ENCODE data around the gene ATRNL1.

Gene ATRNL1

DNA sequence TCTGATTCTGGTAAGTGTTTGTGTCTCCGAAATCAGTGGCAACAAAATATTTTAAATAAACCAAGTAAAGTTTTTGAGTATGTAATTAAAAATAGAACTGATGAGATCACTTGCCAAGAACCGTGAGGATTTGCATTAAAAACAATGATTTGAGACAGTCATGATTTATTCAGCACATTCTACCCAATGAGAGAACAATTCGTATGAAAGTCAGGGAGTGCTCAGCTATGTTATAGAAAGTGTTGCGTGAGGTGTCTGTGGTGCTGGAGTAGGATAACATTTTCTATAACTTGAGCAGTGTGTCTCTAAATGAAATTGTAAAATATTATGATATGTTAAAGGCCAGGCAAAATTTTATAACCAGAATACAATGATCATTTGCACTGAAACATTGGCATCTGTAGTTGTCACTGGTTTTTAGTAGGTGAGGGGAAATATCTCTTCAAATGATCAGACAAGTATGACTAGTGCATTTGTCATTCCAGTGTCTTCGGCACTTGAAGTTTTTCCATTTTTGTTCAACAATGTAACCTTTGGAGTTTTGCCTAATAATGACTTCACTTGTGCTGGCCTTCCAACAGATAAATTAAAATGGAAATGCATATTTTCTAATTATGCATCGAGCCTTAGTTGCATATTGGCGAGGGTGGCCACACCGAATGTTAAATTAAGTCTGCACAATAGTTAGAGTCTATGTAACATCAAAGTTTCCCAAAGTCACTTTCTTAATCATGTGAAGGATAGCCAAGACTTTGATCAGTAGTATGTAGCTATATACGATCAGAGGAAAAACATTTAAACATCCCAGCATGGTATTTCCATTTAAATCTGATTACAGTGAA is 844.0 kb downstream of the ATRNL1 start:
- in situ Hi-C loops (cut with MboI; ENCODE audit: low sequenced_read_pairs): no loop called here

DNA sequence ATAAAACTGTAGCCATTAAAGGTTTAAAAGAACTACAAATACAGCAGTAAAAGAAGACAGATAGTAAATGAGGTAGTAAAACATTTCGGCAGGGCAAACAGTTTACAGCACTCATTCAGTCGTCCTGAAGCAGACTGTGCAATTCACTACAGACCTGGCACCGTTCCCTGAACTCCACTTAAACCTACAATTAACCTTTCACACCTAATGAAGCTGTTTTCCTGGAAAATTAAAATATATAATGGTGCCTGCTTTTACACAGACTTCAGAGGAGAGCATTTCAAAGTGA is 844.5 kb downstream of the ATRNL1 start:
- in situ Hi-C loops (cut with MboI; ENCODE audit: low sequenced_read_pairs): no loop called here

DNA sequence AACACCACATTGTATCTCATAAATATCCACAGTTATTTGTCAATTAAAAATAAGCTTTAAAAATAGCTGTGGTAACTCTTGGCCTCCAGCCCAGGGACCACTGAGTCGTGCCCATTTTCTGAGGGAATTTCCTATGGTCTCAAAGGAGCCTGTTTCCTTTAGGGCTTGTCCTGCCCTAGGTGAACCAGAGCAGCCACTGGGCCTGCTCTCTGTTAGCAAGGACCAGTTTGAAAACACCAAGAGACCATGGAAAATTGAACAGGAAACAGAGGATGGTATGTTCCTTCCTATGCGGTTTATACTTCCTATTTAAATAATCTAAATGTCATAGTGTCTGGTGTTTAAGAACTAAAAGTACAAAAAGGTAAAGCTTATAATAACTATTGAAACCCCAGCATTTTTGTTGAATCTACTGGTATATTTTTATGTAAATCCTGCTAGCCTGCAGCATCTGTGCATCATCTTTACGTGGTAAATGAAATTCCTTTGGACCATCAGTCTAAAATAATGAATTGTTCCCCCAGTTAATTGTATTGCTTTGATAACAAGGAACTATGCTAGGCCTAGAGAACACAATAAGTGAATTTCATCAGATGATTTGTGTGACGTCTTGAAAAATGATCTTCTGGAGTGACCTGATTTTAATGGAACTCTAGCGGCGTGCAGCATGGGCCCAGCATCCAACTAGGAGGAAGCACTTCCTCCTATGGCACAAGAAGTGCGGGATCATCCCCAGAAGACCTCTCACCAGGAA is 846.1 kb downstream of the ATRNL1 start:
- in situ Hi-C loops (cut with MboI; ENCODE audit: low sequenced_read_pairs): no loop called here

DNA sequence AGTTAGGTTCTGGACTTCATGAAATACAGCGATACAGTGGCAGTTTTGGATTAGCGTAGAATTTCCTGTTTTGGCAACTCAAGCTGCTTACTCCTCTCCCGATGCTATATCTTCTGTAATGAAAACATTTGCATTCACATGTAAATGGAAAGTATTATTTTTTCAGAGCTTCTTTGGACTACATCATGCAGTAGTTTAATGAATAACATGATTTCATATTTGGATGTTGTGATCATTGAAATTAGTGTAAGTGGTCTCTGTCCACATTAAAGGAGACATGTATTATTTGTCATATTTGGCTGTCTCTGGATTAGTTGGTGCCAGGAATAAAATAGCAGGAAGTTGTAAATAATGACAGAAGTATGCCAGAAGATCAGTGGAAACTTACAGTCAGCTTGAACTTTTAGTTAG is 848.2 kb downstream of the ATRNL1 start:
- in situ Hi-C loops (cut with MboI; ENCODE audit: low sequenced_read_pairs): no loop called here

DNA sequence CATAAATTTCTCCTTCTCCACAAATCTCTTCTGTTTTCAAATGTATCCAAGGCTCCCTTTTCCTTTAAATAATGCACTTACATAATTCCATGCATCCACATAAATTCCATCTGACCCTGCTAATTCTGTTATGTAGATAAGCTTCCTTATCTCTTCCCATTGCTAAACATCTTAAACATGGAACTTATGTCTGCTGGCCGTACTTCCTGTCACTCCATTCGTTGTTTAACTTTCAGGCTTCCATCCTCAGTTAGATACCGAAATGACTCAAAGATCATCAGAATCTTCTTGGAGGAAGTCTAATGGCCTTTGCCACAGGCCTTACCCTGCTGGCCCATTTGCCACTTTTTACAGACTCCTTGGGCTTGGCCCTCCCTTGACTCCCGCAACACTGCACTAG is 848.9 kb downstream of the ATRNL1 start:
- in situ Hi-C loops (cut with MboI; ENCODE audit: low sequenced_read_pairs): no loop called here

DNA sequence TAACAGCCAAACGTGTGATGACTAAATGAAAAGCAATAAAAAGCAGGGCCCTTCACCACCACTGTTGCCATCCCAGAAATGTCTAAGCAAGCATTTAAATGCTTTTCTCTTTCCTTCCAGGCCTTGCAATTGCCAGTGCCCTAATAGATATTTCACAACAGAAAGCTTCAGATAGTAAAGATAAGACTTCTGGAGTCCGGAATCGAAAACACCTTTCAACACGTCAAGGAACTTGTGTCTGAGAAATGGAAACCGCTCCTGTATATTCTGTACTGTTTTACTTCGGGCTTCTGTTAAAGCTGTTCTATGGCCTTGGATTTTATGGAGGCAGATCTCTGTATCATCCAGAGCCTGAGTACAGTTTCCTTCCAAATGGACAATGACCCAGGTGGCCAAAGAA is 851.4 kb downstream of the ATRNL1 start:
- in situ Hi-C loops (cut with MboI; ENCODE audit: low sequenced_read_pairs): no loop called here

DNA sequence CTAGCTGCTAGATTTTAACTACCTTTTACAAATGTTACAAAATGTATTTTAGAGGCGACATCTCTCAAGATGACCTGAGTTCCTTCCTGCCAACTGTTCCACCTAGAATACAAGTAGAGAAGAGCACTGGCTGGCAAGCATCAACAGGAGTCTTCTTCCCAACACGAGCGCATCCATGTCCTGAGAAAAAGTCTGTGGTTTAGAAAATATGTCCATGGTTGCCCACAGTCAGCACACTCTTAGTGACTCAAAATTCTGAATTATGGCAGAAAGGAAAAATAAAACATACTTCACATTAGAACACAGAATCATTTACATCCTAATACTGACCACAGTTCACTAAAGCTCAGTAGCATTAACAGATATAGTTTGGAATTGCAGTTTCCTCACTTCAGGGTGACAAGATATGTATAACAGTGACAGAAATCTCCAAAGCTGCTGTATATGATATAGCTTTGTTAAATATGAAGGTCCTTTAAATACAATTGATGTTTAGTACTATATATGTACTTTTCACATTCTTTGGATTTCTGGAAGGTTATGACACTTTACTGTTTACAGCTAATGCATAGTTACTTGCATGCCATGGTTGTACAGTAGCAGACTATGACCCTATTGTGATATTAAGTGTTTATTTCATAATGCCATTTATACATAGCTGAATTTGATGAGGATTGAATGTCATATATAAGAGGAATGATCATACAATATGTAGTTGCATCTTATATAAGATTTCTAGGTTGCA is 852.7 kb downstream of the ATRNL1 start:
- in situ Hi-C loops (cut with MboI; ENCODE audit: low sequenced_read_pairs): no loop called here

DNA sequence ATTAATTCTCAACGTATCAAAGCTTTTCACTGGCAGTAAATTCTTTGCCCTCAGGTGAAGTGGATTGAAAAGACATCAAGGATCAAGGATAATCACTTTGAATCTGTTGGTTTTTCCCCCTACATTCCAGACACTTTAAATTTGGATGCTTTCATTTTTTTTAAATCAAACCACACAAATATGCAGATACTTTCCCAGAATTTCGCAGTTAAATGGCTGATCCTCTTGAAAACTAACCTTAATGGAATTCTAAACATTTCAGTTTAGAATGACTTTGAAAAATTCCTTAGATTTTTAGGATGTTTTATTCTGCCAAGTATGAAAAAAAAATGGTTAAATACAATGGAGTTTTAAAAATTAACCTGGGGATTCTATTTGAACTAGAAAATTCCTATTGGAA is 853.9 kb downstream of the ATRNL1 start:
- in situ Hi-C loops (cut with MboI; ENCODE audit: low sequenced_read_pairs): no loop called here

DNA sequence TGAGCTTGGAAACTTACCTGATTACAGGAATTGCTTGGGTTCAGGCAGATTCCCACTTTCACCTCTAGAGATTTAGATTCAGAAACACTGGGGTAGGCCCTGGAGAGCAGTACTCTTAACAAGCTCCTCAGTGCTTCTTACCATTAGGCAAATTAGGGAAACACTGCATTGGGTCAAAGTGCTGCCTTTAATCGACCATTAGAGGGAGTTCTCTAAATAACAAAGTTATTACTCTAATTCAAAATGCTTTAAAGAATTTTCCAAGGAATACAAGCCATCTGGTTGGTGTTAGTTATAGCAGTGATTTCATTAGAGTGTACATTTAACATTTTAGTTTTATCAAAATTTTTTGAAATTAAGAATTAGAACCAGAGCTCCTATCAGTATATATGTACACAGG is 855.3 kb downstream of the ATRNL1 start:
- in situ Hi-C loops (cut with MboI; ENCODE audit: low sequenced_read_pairs): no loop called here

DNA sequence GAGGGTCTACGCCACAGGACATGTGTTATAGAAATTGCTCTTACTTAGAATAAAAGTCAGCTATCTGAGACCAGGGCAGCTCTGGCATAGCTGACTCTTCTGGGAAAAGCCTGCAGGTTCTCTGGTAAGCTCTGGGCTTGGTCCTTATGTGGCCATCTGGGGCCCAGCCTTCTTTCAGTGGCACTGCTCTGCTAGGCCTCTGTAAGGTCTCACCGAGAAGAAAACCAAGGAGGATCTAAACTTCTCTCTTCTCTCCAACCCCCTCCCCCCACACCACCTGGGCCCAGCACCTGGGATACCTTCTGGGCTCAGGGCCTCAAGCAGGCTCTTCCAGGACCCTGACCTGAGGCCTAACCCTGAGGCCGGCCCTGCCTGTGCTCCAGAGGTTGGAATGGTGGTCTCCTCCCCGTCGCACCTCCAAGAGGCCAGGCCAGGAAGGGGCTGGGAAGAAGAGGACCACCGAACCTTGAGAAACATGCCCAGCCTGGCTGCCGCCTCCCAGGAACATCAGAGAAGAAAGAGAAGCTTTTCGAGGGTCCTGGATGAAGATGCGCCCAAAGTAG is 856.2 kb downstream of the ATRNL1 start:
- in situ Hi-C loops (cut with MboI; ENCODE audit: low sequenced_read_pairs): no loop called here

DNA sequence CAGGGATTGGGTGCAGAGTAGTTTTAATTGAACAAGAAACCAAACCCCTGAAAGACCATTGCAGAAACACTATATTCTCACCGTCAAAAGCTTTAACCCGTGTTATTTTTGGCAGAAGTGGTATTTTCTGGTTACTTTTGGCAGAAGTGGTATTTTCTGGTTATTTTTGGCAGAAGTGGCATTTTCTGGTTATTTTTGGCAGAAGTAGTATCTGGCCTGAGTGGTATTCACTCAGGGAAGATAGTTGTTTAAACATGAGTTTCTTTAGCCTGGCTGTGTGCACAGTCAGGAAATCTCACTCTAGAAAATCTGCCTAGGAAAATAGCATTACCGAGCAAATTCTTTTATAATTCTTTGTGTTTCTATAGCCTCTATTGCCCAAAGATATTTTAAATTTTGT is 857.2 kb downstream of the ATRNL1 start:
- in situ Hi-C loops (cut with MboI; ENCODE audit: low sequenced_read_pairs): no loop called here

DNA sequence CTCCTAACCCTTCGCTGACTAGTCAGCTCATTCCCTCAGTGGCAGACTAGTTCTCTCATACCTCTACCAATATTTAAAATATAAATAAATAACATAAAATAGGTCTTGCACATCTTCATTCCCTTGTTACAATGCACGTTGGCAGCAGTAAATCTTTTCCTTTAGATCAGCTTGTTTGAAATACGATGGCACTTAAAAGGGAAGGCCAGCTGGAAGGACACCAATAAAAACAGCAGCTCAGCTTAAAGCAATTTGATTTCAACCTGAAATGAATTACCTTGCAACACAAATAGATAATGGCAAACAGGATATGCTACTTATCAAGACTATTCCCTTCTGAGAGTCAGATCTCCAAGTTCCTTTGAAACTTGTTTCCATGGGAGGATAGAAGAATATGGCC is 858.1 kb downstream of the ATRNL1 start:
- in situ Hi-C loops (cut with MboI; ENCODE audit: low sequenced_read_pairs): no loop called here

DNA sequence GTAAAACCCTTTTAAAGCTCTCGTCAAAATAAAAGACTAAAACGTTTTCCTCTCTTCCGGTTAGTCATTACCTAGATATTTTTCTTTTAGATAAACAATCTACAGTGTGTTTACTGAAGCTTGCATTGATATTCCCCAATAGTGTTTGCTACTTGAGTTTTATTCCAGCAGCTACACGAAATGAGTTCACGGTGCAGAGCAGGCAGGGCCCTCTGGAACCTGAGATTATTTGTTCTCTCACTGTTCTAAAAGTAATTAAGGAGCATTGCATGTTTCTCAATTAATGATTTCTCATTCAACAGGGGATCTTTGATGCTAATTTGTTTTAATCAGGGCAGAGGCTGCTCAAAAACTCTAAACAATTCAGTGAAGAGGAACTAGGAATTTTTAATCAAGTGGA is 860.1 kb downstream of the ATRNL1 start:
- in situ Hi-C loops (cut with MboI; ENCODE audit: low sequenced_read_pairs): no loop called here

DNA sequence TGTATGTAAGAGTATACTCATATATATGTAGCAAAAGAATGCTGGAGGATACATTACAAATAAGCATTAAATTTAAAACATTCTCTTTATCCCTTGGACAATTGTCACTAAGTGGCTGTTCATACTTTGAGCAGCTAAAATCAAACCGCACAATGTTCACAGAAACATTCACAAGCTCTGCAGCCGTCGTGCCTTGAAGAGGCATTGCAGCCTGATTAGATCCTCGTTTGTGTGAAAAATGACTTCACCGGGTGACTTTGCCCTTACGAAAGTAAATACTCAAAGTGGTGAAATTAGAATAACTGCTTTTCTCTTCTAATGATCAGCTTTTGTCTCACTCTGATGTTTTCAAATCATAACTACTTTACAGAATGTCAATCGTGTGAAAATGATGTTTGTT is 860.8 kb downstream of the ATRNL1 start:
- in situ Hi-C loops (cut with MboI; ENCODE audit: low sequenced_read_pairs): no loop called here

DNA sequence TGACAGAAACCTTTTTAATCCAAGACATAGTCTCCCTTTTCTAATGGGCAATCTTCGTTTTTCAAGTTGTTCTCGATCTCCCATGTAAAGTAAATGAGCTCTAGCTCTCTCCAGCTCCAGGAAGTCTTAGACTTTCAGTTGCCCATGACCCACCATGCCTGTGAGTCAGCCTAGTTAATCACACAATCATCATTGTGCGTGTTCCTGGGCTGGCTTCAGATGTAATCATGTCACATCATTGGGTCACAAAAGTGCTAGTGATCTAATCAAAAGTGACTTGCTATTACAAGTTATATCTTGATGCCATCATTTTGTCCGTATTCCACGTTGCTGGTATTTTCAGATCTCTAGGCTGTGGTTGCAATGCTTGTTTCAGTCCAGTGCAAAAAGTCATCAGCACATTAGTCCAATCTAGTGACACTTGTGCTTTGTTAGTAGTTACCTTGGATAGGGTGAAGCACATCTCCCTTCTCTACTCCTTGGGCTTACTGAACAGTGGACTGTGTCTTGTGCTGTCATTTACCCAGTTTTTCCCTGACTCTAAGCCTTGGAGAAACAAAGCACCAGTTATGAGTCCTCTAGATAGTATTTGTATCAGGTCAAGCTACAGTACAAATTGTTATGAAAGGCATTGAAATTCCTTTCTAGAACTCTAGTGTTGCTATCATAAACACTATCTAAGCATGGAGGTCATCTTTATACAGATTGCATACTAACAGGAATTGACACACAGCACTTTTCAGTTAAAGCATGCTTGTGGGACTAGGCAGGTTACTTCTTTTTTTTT is 863.3 kb downstream of the ATRNL1 start:
- in situ Hi-C loops (cut with MboI; ENCODE audit: low sequenced_read_pairs): no loop called here

DNA sequence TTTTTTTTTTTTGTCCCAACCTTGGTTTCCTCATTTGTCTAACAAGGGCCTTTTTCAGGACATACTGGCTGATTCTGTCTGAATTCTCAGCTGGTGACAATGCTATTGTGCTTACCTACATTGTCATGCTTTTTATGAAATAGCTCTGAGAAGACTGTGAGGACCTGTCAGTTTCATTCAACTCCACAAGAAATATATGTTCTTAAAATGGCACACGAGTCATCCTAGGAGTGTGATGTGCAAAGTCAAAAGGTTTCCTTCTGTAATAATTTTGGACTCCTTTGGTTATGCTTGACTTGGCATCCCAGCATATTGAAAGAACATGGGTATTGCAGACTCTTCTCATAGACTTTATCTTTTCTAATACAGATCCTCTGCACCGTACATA is 863.8 kb downstream of the ATRNL1 start:
- in situ Hi-C loops (cut with MboI; ENCODE audit: low sequenced_read_pairs): no loop called here

DNA sequence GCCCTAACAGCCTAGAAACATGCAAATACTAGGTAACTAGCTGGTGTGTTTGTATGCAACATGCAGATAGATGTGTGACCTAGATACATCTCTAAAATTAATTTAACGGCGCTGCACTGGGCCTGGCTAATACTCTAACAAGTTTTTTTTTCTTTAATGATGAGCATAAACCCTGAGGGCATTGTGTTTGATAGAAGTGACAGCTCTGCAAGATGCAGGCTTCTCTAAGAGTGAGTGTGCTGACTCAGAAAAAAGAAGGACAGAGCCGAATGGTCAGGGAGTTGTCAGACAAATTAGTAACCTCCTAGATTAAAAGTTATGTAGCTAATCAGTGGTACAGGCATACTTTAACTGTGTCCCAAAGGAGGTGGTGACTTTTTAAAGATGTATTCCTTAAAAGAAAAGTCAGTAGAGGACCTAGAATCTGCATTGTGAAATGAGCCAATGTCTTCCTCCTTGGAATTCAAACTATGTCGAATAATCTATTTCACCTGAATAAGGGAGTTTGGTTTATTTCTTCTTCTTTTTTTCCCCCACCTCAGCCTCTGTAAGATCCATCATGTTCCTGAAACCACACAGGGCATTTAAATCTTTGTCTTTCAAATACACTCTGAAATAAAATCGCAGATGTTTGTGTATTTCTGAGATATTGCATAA is 864.7 kb downstream of the ATRNL1 start:
- in situ Hi-C loops (cut with MboI; ENCODE audit: low sequenced_read_pairs): no loop called here

DNA sequence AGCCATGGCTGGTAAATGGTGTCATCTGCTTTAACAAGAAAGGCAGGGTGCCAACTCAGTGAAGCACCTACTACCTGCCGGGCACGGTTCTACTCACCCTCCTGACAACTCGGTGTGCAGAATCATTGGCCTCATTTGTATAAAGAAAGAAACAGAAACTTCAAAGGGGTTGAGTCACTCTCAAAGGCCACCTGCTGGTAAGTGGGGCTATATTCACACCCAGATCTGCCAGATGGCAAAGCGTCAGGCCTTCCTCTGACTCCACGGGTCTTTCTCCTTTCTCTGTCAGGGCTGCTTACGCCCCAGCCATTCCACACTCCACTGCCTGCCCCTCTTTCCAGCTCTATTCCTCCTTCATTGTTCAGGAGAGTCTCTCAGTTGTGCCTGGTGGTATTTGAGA is 870.7 kb downstream of the ATRNL1 start:
- in situ Hi-C loops (cut with MboI; ENCODE audit: low sequenced_read_pairs): no loop called here

DNA sequence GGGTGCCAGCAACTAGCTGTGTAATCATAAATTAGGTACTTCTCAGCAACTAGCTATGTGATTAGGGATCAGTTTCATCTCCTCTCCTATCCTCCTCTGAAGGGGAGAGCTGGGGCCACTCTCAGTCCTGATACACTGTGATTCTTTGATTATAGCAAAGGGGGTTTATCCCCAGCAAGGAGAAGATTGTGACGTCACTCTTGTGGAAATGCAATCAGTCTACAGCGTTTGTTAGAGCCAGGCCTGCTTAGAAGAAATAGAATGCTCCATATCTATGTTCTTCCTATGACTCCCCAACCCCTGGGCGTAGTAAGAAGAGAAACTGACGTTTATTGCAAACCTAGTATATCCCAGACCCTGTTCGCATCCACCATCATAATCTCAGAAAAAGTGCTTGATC is 871.7 kb downstream of the ATRNL1 start:
- in situ Hi-C loops (cut with MboI; ENCODE audit: low sequenced_read_pairs): no loop called here

DNA sequence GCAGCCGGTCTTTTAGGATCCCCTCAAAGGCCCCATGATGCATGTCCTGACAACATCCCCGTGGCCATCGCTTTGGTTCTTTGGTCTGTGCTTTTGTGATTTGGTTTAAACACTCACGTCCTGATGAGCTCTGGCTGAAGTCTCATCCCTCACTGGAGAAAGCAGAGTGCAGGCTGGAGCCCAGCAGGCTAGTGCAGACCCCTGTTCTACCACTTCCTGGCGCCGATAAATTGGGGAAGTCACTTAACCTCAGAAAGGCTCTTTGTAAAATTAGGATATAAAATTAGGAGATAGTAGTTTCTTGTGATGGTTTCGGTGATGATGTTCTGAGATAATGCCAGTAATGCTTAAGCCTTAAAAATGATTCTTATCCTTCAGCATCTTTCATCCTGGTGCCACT is 872.2 kb downstream of the ATRNL1 start:
- in situ Hi-C loops (cut with MboI; ENCODE audit: low sequenced_read_pairs): no loop called here
